ENCODE data around the gene CAMSAP1.

DNA sequence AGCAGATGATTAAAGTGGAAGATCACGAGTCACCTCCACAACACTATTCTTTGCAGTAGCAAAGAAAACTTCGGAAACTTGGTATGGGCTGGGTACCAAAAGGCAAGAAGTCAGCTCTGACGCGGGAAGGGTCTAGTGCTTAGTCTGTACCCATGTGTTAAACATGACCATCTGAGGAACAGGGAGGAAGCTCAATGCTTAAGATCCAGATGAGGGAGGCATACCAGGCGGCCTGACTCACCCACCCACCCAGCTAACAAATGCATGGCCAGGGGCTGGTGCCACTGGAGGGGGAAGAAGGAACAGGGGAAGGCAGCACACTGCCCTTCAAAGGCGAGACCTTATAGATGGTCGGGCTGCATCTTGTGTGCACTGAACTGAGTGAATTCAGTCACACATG lies 41.8 kb downstream of the CAMSAP1 start:
- TF ChIP-seq POLR2AphosphoS5 (IDR thresholded peaks at IDR 0.05; ENCODE audit: low read depth, low read length) (no peak), POLR2A (IDR thresholded peaks at IDR 0.05; ENCODE audit: low read depth, low read length) (no peak)
